Activated CD4-positive, alpha-beta T cell treated with anti-CD3 and anti-CD28 coated beads, Interleukin-2, amount 50 U/mL, for 24 hours (primary cell): Measurements from ENCODE around the gene EIF1AX.
"Not testable (repeated sequence)": the region's sequence is repeated elsewhere in the genome, so short reads cannot be mapped to it uniquely, and the experiment has no call there.

Source experiments
- DNase-seq, 2 donors: peaks; one replicate each; pipeline ENCODE4 v3.0.0-alpha.2; 2020; ENCODE audit warnings: low read depth in 1 of 2, low spot score in 1 of 2

The EIF1AX gene, protein sequence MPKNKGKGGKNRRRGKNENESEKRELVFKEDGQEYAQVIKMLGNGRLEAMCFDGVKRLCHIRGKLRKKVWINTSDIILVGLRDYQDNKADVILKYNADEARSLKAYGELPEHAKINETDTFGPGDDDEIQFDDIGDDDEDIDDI

DNA sequence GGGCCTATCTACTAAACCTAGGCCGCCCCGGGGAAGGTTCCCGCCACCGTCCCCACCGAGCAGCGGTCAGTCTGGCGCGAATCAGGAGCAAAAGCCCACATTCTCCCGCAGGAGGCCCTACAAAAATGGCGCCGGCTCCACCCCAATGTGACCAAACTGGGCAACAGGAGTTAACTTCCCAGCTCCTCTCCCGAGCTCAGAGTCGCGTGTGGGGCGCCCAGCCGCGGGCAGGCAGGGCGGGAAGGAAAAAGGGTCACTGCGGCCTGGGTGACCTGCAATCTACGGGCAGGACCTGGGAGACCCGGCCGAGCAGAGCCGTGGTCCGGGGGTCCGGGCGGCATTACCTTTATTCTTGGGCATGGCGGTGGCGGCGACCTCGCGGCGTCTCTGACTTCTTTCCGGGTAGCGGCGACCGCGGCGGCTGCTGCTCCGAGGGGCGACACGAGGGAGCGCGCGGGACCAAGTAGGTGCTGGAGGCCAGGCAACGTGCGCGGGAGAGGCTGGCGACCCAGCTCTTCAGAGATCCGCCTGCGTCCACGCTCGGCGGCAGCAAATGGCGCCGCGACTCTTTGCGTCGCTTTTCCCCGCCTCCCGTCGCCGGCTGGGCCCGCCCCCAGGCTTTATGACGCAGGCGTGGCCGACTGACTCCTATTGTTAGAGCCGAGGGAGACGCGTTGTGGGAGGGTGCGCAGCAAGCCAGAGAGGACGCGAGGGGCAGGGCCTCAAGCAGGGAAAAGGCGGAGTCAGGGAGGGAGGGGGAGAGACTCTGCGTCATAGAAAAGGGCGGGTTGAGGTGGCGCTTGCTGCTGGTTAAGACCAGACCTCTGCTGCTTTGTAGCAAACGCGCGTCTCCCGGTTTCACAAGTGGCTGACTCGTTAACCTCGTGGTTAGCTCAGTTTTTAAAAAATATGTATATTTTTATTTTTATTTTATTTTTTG, at the start of gene EIF1AX:
Gene EIF1AX, minus strand, starts transcription at position 558 of the 940 bp plus-strand sequence. Its CDS starts 198 bp downstream, at position 360.
- DNase-seq = peak; percentile 83 to 92

DNA sequence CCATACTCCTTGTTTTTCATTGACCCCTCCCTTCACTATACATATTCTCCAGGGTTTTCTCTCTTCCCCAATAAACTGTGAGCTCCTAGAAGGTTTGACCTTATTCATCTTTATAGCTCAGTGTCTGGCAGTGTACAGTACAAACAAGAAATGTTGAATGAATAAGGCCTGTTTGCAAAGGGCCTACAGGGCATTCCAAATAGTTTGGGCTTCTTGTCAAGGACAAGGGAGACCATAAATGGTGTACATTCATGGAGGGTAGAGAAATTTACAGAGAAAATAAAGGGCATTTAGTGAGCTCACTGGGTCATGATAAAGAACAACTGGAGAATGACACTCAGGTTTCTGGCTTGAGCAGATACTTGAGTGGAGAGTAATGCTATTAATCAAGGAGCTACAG, 47.5 kb upstream of the EIF1AX start:
- no peak for DNase-seq

DNA sequence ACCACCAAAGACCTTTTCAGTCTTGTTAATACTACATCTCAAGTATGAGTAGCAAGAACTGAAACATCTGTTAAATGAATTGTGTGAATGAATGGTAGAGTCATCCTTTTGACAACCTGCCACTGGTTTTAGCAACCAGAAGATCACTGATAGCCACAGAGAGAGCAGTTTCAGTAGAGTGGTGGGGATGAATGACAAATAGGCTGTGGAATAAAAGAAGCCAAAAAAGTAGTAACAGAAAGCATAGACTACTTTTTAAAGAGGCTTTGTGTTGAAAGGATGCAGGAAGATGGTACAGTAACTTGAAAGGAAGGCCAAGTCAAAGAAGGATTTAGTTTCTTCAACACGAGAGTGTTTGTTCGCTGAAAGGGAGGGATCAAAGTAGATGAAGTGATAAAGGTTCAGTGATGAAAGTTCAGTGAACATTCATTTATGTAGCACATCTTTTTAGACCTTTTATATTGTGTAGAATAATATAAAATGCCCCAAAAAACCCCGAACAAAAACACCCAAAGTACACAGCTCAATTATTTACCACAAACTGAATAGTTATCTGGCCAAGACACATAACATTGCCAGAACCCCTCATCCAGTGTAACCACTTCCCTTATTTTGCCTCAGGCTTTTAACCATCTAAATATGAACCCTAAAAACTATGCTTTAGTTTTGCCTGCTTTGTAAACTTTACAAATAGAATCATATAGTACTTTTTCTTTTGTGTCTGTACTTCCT, 40.1 kb upstream of the EIF1AX start:
- no peak for DNase-seq

DNA sequence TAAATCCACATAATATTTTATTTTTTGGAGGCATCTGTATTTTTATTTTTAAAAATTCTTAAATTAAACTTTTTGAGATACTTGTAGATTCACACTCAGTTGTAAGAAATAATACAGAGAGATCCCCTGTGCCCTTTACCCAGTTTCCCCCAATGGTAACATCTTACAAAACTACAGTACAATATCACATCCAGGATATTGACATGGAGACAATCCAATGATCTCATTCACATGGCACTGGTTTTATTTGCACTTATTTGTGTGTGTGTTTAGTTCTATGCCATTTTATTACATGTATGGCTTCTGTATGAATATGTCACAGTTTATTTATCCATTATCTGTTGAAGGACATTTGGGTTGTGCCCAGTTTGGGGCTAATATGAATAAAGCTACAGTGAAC, 35.5 kb upstream of the EIF1AX start:
- no peak for DNase-seq

DNA sequence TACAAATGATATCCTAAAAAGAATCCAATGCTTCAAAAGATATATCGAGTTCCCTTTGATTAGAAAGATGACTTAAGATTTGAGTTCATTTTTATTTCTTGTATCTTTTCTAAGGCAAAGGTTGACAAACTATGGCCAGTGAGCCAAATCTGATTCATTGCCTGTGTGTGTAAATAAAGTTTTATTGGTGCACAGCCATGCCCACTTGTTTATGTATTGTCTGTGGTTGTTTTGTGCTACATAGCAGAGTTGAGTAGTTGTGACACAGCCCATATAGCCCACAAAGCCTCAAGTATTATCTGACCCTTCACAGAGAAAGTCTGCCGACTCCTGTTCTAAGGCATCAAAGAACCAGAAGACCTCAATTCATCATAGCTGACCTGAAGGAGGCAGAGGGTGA, 32.2 kb upstream of the EIF1AX start:
- DNase-seq = no peak

DNA sequence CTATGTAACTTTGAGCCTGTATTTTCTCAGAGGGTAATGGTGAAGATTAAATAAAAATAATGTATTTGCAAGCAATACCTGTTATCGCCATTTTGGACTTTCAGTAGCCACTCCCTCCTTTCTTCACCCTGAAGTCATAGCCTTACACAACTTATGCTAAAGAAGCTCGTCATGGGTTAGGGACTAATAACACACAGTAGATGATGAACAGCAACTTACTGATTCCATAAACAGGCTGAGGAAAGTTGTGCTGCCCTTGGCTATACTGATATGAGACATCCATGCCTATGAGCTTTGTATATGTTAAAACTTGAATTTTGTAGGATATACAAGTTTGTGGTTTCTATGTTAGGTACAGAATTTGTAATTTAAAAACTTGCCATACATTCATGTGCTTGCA, 31.7 kb upstream of the EIF1AX start:
- no peak for DNase-seq

DNA sequence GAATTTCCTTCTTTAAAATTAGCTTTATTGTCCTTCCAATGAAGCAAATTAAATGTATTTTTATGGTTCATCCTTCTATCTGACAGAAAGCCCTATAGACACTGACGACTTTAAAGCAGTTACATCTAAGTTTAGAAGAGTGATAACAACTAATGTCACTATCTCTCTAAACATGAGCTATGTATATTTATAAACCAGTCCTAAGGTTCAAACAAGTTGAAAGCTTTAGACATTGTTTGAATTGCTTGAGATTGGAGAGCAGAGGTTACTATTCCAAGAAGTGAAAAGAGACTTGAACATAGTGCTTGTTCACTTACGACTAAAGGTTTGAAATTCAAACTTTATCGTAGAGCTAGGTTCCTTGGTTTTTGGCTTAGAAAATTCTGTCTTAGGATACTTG, 30.2 kb upstream of the EIF1AX start:
- no peak for DNase-seq

DNA sequence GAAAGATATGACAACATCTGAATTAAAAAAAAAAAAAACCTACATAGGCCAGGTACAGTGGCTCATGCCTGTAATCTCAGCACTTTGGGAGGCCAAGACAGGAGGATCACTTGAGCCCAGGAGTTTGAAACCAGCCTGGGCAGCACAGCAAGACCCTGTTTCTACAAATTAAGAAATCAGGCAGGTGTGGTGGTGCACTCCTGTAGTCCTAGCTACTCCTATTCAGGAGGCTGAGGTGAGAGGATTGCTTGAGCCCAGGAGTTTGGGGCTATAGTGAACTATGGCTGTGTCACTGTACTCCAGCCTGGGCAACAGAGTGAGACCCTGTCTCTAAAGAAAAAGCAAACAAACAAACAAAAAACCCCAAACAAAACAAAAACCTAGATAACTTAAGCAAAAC, 20.9 kb upstream of the EIF1AX start:
- not testable (repeated sequence) for DNase-seq

DNA sequence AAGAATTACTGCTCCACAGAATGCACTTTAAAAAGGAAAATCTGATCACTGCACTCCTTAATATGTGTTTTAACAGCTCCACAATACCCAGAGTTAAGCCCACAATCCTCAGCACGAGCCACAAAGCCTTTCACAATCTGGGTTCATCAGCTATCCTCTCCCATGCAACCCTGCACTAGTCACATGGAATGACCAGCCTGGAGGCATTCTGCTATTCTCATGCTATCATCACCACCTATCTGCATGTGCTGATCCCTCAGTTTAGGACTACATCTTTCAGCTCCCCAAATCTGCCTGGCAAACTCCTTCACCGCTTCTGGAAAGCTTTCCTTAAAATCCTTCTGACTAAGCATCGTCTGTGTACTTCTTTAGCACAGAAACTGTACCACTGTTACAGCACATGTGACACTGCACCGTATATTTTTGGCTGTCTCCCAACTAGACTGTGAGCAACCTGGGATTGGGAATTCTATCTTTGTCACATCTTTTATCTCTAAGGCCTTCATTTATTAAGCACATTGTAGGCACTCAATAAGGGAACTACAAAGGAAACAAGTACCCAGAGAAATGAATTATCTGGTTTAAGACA, 18.3 kb upstream of the EIF1AX start:
- DNase-seq = no peak

DNA sequence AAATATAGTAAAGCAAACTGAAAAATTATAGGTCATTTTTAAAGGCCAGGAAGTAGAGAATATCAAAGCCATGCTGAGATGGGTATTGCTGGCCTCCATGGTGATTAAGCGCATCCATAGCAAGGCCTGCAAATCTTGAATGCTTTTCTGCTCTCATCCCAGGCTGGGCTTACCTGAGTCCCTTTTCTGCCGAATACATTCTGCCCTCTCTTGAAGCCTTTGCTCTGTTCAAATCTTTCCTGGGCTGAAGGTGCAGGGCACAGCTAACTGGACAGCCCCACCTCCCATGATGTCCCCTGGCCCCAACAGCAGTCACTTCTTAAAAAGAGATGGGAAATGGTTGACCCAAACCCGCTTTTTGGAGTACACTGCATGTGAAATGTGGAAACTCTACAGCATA, 10.1 kb upstream of the EIF1AX start:
- no peak for DNase-seq

DNA sequence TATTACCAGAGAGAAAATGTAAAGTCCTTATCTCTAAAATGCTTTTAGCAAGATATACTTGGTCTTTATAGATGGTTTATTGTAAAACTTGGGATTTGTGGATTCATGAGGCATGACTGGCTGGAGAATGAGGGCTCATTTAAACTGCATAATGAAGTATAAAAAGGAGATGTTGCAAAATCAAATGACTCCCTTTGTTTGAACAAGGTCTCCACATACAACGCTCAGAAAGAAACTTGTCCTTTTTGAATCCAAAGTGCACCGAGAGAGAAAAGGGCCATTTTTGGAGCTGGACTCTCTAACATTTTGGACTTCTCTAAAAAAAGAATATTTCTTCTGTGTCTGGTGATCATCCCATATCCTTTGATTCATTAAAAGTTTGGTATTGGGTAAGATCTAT, 7.7 kb upstream of the EIF1AX start:
- no peak for DNase-seq

DNA sequence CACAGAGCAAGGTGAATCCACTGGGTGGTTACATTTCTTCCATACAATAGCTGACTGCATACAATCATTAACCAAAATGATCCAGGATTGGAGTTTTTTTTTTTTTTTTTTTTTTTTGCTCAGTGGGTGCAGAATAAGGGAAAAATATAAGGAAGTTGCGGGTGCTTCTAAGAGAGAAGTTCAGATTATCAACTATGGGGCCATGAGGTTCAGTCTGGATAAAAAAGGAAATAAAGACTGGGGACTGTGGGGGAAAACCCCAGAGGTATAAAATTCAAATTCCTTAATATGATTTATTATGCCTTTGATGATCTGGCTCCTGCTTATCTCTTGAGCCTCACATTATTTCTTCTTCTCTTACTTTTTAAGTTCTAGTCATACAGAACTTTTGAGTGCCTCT, 5.9 kb upstream of the EIF1AX start:
- DNase-seq = no peak

DNA sequence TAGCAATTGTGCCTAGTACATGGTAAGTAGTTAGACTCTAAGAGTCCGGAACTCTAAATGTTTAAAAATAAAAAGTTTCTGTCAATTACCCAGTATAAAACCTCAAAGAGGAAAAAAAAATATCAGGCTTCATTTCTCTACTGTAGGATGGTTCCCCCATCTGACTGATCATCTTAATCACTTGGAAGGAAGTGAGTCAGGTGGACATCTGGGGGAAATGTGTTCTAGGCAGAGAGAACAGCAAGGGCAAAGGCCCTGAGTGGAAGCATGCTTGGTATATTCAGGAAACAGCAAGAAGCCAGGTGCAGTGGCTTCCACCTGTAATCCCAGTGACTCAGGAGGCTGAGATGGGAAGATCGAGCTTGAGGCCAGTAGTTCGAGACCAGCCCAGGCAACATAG, 2.9 kb upstream of the EIF1AX start:
- DNase-seq = peak in 1 of 2 donors; percentile 2

DNA sequence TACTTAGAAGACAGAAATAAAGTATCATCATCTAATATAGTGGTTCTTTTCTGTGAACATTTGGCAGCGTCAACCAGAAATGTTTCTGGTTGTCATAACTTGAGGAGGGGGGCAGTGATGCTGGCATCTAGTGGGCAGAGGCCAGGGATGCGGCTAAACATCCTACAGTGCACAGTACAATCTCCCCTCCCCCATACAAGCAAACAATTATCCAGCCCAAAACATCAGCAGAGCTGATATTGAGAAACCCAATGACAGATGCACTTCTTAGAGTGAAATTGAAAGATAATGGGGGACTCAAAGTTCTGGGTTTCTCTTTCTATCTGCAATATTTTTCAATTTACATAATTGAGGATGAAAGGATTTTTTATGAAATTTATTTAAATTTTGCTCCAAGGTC, 1.9 kb upstream of the EIF1AX start:
- DNase-seq = no peak

DNA sequence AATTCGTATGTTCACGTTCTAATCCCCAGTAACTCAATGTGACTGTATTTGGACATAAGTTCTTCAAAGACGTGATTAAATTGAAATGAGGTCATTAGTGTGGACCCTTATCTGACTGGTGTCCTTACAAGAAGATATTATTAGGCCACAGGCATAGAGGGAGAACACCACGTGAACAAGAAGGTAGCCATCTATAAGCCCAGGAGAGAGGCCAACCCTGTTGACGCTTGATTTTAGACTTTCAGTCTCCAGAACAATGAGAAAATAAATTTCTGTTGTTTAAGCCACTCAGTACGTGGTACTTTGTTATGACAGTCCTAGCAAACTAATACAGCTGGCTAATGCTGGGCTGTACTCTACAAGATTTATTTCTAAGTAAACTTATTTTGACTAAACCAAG, 1.5 kb upstream of the EIF1AX start:
- DNase-seq = no peak

DNA sequence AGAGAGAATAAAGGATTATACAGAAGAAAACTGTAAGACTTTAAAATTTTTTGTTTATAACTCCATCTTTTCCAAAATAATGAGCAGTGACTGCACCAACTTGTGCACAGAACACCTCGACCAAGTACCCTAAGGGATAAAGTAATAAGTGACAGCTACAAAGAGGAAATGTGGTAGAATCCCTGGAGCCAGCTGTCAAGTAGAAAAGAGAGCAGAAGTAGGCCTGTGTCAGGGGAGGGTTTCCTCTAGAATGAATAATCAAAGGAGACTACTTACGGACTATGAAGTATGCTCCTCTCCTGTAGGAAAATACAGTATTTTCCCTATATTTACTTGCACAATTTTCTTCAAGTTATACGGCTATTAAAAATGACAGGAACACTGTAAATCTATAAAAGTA, 1.2 kb downstream of the EIF1AX start:
- DNase-seq = no peak

DNA sequence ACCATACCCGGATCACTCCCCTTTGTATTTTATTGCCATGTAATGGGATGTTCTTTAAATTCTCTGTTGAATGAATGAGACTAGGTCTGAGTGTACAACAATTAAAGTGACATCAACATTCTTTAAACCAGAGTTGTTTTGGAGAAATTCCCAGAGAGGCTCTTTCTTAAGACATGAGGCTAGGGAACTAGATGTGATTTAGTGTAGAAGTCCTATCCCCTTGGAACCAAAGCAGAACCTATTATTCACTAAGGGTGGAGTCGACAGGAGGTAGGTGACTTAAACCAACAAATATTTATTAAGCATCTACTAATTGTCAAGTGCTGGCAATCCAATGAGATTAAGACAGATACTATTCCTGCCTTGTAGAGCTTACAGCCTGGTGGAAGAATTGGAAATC, 1.7 kb downstream of the EIF1AX start:
- DNase-seq = no peak

DNA sequence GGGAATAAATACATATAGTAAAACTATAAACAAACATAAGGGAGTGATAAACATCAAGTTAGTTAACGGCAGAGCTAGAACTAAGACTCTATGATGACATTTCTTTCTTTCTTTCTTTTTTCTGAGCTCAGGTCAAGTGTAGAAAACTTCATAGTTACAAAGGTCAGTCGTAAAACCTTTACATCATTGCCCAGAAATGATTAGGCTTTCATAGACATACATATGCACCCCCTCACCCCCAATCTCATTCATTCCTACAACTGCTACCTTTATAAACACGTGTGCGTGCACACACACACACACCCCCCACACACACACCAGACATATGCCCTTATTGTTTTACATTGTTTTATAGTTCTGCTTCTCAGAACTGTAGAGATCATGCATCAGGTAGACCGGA, 5.7 kb downstream of the EIF1AX start:
- DNase-seq = no peak

DNA sequence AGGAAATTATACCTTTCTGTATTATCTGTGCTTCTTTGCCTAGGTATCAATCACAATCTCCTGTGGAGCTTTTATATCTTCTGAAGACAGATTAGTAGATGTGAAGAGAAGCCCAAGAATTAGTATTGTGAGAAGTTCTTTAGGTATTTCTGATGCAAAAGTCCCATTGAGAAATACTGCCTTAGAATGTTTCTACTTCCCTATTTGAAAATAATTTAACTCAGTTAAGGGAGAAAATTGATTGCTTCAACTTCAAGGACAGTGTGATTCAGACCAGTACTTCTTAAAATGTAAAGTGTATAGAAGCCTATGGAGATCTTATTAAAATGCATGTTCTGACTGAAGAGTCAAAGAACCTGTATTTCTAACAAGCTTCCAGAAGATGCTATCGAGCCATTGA, 9.0 kb downstream of the EIF1AX start:
- DNase-seq = no peak

DNA sequence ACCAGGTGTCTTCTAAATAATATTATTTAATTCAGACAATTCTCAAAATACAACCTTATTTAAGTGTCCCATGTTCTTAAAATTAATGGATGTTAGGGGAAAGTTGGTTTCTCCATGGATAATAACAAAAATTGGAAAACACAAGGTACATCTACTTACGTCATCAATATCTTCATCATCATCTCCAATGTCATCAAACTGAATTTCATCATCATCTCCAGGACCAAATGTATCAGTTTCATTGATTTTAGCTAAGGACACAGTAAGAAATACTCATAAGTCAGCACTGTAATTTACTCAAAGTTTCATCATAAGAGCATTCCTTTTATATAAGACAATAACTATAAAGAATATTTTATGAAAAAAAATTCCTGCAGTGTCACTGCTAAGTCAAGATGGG, 11.3 kb downstream of the EIF1AX start:
- DNase-seq = no peak

DNA sequence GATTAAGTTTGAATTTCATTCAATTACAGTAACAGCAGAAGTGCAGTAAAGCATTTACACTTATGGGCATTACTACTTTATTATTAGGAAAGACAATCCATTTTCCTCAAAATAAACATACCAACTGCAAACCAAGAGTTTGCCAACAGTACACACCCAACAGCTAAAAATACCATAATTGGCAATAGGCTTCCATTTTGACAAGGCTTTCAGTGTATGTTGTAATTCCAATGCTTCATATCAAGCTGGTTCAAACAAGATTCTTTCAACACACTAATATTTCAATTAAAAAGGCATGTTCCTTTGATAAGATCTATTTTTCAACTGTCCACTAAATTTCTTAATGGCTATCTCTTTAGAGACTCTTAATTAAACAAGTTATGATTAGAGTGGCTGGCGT, 12.1 kb downstream of the EIF1AX start:
- DNase-seq = no peak

DNA sequence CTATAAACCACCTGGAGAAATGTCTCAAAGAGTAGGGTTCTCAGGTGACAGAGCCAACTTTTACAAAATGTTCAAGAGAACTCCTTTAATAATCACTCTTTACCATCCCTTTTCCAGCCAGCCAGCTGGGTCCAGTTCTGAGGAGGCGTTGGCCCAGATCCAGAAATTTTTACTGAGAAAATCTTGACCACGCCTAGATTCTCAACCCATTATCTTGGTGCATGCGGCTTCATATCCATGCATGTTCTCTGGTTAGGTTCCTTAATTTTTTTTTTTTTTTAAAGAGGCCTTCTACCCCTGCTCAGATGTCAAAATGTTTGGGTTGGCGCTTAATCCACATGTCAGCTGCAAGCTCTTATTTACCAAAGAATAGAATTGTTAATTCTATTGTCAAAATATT, 13.0 kb downstream of the EIF1AX start:
- no peak for DNase-seq
